GM21786 (cell line): Measurements from ENCODE around the gene GALNT9.

Experiments used
- ATAC-seq: cut with Tn5 transposase; IDR thresholded peaks from one replicate; pipeline ENCODE4 v1.9.1; 2021; ENCODE audit not compliant: unreplicated experiment

The GALNT9 gene

DNA sequence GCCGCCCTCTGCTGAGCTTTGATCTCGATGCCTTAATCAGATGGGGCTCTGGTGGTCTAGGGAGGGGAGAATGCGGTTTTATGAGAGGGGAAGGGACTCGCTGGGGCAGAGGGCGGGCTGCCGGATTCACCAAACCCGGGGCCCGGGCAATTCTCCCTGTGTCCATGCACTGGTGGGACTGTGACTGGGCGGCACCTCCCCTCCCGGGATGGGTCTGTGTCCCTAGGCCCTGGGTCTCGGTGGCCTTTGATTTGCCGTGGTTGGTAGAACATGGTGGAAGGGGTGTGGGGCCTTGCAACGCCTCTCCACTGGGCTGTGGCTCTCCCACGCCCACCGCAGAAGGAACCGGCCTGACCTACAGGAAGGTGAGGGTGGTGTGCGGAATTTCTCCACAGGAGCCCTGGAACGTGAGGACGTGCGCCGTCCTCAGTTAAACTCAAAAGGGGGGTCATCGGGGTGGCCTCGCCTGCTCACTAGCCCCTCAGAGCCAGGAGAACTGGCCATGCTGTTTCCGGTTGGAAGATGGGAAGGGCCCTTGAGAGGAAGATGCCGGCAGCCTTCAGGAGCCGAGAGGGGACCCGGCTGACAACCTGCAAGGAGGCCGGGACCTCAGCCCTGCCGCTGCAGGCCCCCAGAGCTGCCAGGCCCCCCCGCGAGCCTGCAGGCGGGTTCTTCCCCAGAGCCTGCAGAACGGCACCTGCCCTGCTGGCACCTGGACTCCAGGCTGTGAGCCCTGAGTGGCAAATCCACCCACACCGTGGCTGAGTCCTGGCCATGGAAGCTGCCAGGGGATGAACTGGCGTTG, 141.5 kb downstream of the GALNT9 start:
- no peak for ATAC-seq

DNA sequence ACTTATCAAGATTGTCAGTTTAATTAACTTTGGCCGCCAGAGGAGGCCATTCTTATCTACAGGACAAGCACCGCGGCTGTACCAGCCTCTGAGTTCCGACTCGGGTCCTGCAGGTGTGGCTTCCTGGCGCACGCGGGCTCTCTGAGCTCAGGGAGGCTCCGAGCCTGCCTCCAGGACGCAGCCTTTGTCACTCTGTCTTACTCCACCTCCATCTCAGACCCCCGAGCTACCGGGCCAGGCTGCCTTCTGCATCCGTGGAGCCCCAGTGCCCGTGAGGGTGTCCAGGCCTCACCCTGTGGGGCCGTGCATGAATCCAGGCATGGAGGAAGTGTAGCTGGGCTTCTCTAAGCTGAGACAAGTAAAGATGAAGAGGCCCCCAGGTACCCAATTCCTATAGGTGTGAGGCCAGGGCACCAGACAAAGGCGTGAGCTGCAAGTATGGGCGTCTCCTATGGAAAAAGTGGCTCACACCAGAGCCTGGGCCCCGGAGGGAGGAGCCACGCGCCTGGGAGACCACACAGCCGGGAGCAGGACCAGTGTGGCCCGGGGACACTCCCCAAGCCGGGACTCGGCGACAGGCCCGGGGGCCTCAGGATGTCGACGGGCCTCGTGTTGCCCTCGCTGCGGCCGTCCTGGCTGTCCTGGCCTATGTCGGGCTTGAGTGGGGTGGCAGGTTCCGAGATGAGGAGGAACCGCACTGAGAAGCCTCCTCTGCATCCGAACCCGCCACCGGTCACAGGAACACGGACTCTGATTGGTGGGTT, 142.3 kb downstream of the GALNT9 start:
- ATAC-seq = no peak

DNA sequence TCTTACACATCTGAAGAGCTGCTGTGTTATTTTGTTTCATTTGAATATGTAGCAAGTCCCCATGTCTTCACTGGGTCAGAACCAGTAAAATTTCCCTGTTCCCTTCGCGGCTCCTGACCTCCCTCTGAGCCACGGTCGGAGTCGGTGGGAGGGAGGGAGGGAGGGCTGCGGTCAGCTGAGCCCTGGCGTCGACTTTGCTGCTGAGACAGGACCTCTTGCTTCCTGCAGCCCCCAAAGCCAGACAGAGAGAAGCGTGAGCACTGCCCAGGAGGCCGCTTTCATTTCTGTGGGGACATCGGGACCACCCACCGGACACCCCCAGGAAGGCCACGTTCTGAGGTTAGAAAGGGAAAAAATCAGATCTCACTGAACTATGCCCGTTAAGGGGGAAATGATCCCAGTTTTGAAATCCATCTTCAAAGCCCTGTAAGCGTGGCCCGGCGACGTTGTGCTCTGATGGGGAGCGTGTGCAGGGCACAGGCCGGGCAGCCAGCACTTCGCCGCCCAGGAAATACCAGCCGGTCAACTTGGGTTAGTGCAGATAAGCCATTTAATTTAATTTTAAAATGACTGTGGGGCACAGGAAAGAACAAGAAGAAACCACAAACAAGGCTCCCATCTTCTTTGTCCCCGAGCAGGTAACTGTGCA, 143.1 kb downstream of the GALNT9 start:
- ATAC-seq = no peak

DNA sequence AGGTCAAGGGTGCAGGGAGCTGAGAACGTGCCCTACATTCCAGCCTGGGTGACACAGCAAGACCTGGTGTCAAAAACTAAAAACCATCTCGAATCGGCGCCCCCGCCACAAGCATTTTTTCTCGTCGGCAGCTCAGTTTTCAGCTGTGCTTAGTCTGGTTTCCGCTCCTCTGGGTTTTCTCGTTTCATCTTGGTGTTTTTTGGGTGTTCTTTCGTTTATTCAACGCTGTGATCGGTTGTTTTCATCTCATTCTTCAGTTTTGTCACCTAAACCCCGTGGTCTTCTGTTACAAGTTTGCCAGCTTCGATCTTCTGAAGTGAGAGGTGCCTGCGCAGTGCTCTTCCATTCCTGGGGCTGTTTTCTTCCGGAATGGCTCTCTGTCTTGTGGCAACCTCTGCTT, 143.7 kb downstream of the GALNT9 start:
- no peak for ATAC-seq

DNA sequence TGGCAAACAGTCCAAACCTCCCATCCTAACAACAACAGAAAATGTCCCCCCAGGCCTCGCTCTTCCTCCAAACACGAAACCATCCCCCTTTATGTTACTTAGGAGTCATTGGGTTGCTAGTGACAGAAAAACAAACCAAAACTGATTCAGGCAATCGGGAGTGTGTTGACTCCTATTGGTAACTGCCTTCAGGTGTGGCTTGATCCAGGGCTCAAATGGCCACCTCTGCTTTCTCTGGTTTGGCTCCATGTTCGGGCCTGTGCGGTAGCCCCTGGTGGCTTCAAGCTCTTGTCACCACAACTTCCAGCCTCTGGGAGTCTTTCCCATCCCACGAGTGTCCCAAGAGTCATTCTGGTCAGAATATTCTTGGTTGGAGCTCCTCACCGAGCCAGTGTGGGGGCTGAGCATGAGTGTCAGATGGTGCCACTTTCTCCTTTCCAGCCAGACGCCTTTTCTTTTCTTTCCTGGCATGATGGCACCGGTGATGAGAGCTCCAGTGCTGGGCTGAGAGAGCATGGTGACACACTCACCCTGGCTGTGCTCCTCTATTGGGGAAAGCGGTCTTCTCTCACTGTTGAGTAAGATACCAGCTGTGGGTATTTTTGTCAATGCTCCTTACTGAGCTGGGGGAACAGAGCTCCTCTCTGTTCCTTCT, 146.6 kb downstream of the GALNT9 start:
- no peak for ATAC-seq

DNA sequence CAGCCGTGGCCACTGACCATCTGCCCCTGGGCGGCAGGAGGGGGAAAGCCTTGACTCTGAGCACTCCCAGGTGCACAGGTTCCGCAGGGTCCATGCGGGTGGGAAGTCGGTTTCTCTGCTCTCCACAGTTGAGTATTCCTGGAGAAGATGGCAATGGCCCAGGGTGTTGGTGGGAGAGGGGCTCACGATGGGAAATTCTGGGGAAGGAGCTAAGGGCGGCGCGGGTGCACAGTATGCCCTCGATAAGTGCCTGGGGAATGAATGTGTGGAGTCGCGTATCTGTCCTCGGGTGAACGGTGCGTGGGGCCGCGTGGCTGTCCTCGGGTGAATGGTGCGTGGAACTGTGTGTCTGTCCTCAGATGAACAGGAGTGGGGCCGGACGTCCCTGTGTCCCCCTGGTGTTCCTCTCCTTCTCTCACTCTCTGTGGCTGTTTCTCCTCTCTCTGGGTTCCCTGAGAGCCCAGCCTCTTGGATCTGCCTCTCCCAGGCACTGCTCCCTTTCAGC, 147.1 kb downstream of the GALNT9 start:
- ATAC-seq = no peak

DNA sequence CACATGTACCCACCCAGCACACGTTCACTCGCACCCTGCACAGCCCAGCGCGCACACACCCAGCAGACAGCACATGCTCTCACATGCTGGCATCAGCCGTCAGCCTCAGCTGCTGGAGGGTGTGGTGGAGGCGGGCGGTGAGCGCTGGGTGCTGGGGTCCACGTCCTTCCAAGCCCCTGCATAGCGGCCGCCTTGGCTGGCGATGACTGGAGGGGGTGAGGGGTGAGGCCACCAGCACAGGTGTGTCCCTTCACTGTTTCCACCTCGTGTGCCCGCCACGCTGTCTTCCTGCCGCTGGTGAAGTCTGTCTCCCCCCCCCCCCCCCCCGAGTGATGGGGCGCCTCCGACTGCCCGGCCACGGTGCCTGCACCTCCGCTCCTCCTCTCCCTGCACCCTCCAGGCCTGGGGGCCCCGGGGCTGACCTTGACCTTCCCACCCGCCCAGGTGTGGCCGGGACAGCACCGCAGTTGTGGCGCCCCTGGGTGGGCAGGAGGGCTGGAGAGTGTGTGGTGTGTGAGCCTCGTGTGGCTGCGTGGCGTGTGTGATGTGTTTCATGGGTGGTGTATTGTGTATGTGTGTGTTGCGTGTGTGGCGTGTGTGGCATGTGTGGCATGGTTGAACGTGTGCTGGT, 147.7 kb downstream of the GALNT9 start:
- ATAC-seq = no peak

DNA sequence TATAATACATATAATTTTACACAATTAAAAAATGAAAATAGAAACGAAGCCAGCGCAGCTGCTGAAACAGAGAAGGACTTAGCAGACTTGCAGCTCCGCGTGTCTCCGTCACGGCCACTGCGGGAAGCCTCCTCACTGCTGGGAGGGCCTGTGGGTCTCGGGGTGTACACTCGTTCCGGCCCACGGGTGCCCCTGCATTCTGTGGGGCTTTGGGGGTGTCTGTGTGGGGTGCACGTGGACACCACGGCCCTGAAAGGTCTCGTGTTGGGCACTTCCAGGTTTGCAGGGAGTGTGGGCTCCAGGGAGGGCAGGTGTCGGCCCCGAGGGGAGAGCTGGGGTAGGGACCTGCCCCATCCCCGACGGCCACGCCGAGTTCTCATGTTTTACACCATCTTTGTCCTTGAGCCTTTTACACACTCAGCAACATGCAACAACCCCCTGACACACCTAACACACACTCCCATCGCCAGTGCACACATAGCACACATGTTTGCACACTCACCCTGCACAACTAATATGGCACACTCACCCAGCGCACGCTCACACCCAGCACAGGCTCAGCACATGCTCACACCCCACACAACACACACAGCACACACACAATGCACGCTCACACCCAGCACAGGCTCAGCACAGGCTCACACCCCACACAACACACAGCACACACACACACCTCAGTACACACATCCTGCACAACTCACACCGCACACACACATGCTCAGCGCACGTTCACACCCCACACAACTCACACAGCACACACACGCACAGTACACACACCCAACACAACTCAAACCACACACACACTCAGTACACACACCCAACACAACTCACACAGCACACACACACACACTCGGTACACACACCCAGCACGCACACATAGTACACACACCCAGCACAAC, 148.5 kb downstream of the GALNT9 start:
- ATAC-seq = no peak

DNA sequence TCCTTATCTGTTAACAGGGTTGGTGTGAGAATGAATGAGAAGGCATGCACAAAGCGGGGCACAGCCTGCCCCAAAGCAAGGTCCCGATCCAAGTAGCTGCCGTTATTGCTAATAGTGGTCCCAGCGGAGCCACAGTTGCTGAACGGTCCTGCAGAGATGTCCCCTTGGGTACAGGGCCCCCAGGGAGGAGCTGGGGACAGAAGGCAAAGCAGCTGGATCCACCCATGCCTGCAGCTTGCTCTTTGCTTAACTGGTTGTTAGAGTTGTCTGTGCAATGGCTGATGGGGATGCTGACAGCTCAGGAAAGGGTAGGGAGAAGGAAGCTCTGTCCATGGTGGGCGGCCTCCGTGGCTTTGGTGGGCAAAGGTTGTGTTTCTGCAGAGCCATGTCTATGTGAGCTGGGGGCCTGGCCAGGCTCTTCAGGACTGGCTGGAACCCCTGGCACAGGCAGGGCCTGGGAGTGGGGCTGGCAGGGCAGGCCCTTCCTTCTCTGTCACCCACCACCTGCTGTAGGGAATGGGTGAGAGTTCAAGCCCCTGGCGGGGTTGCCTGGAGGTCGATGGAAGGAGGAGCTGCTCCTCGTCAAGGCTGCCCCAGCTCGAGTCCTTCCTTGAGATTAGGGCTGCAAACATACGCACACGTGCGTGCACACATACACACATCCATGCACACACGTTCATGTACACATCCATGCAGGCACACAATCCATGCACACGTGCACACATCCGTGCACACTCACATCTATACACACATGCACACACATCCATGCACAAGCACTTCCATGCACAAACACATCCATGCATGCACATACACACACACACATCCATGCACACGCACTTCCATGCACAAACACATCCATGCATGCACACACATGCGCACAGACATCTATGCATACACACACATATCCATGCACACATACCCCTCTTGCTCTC, 149.7 kb downstream of the GALNT9 start:
- no peak for ATAC-seq

DNA sequence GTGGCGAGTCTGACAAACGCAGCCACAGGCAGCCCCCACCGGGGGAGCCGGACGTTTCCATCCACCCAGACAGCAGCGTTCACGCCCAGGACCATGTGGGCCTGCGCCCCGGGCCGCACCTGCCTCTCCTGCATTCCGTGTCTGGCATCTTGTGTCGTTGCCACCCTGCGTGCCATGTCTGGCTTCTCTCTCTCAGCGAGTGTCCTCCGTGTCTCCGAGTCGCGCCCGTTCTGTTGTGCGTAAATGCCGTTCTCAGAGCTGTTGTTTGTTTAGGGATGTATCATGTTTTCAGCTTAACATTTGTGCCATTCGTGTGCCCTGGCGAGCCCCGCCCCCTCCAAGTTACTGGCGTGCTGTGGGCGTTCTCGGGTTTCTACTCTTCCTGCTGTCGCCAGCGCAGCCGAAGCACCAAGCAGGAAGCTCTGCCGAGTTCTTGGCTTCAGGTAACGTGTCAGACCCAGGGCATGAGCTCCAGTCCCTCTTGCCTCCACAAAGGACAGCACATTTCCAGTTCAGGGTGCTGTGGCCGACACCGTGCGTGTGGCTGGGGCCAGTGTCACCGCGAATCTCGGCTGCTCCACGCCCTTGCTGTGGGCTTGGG, 150.5 kb downstream of the GALNT9 start:
- ATAC-seq = no peak

DNA sequence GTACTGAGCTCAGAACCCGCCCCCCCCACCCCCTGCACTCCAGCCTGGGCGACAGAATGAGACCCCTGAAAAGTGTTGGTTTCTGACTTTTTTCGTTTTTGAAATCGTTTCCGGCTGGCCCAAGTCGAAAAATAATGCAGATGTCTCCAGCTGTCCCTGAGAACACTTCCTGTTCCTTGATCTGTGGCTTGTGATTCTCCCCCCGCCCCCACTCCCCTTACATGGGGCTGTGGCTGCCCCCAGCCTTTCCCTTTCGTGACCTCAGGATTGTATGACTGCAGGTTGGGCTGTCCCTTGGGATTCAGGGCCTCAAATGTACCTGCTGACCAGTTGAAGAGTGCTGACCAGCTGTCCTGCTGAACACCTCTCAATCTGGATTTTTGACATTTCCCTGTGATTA, 151.1 kb downstream of the GALNT9 start:
- peak; percentile 58 for ATAC-seq

DNA sequence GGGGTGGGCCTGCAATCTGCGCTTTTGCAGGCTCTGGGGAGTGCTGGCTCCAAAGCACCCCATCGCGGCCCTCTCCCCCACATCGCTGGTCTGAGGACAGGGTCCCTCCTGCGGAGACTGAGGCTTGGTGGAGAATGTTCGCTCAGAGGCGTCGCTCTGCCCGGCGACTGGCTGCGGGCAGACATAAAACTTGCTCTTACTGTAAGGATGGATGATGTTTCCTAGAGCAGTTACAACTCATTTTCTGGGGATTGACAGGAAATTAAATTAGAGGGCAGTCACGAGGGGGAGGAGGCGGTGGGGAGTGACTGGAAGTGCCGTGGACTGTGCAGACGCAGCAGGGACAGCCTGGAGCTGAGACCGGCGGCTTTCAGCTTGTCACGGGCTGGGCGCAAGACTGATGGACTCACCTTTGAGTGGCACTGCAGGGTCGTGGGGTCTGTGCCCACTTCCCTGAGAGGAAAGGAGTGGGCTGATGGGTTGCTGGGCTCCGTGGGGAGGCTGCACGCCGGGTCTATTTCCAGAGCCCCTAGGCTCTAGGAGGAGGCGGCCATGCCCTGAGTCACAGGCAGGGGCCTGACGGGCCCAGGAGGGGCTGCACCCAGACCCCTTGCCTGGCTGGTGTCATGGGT, 152.4 kb downstream of the GALNT9 start:
- ATAC-seq = no peak

DNA sequence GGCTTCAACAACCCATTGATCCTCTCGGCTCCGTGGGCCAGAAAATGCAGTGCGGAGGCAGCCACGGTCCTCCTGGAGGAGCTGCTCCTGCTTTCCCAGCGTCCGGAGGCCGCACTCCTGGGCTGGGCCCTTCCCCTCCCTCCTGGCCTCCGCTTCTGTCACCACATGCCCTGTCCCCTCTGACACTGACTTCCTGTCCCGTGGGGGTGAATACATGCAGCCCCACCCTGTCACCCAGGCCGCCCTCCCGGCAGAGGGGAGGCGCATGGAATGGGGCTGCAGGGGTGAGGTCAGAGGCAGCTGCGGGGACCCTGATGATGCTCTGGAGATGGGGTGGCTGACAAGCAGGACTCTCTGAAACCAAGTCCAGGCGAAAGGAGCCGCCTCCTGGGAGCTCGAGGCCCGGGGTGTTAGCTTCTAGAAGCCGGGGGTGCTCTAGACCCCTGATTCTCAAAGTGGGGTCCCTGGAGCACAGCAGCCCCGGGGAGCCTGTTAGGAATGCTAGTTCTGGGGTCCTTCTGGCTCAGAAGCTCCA, 152.9 kb downstream of the GALNT9 start:
- no peak for ATAC-seq

DNA sequence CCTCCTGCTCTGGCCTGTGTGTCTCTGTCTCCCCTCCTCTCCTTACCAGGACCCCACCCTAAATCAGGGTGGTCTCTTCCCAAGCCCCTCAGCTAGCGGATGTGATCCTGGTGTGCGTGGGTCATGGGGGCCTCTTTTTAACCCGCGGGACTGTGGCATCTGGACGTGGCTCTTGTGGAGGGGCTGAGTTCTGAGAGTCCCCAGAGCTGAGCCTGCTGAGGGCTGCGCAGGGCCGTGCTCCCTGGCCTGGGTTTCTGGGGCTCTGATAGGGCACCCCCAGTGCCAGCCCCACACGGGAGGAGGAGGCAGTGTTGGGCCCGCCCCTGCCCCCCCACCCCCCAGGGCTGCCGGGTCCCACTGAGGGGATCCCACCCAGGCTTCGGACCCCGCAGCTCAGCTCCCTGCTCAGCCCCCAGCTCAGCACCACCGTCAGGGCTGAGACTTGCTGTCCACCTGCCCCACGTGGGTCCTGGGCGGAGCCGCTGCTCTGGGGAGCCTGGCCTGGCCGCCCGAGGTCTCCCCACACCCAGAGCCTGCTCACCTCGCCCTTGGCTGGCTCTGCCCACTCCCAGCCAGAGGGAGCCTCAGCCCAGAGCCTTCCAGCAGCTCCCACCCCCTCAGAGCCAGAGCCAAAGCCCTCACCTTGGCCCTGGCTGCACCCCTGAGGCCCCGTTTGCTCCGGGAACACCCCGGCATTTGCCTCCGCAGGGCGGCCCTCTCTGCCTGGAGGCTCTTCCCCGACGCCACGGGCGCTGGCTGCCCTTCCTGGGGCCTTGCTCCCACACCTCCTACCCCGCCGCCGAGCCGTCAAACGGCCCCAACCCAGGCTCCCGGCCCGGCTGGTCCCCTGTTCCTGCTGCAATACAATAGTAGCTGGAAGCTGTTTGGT, 153.6 kb downstream of the GALNT9 start:
- no peak for ATAC-seq

DNA sequence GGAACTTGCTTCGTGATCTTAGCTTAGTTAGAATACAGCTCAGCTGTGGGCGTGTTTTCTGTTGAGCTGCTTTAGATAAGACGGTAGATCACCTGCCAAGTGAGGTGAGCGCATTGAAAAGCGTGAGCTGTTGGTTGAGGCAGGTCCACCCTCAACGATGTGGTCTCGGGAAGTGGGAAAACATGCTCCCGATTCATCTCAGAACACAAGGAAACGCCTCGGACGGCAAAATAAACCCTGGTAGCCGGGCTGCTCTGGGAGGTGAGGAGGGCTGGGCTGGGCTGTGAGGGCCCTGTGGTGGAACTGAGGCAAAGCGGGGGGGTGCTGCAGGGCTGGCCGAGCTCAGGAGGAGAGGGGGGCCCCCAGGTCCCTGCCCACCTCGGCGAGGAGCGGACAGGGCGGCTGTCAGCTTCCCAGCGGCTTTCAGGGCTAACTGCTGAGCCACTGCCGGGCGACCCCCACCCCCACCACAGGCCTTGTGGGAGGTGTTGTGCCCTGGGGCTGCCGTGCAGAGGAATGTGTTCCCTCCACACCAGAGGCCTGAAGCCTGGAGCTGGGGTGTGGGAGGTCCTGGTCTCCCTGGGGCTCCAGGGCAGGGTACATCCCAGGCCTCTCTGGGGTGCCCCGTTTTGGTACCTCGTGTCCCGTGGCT, 154.4 kb downstream of the GALNT9 start:
- no peak for ATAC-seq
